ENCODE measurements around the gene EFNB1.

DNA sequence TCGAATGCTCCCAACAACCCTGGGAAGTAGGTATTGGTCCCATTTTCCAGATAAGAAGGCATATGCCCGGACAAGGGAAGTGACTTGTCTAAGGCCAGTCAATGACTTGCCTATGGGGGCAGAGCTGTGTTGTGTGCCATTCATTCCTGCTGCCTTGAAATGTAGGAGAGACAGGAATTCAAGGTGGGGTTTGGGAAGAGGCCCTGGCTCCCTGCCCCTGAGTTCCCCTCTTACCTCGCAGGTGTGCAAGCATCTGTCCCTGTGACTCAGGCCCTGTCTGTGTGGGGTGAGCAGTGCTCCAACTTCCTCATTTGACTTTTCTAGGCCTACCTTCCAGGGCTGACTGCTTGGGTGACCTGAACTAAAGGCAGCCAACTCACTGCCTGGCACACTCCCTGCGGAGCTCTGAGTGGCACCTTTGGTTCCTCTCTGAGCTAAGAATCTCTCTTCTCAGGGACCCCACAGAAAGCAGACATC is 5.1 kb downstream of the EFNB1 start:
- TF ChIP-seq, protein P1, sequence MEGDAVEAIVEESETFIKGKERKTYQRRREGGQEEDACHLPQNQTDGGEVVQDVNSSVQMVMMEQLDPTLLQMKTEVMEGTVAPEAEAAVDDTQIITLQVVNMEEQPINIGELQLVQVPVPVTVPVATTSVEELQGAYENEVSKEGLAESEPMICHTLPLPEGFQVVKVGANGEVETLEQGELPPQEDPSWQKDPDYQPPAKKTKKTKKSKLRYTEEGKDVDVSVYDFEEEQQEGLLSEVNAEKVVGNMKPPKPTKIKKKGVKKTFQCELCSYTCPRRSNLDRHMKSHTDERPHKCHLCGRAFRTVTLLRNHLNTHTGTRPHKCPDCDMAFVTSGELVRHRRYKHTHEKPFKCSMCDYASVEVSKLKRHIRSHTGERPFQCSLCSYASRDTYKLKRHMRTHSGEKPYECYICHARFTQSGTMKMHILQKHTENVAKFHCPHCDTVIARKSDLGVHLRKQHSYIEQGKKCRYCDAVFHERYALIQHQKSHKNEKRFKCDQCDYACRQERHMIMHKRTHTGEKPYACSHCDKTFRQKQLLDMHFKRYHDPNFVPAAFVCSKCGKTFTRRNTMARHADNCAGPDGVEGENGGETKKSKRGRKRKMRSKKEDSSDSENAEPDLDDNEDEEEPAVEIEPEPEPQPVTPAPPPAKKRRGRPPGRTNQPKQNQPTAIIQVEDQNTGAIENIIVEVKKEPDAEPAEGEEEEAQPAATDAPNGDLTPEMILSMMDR (IDR thresholded peaks at IDR 0.05): no peak
- peak in 1 of 2 donors; percentile 21 for TF ChIP-seq POLR2A (IDR thresholded peaks at IDR 0.05)
